IMR-90 (cell line): ENCODE results near the gene GPATCH2L.

Experiments used
- MAZ ChIP-seq: IDR thresholded peaks from 2 replicates; pipeline ENCODE4 v1.6.1; 2012; ENCODE audit warnings: low read depth, mild to moderate bottlenecking, low read length, improper control_type of control experiment, moderate library complexity, borderline replicate concordance
- POLR2A ChIP-seq: IDR thresholded peaks from 2 replicates; pipeline ENCODE4 v1.6.1; 2012; ENCODE audit warnings: mild to moderate bottlenecking, low read depth, low read length
- RAD21 ChIP-seq: IDR thresholded peaks from 2 replicates; pipeline ENCODE4 v1.6.1; 2012; ENCODE audit warnings: low read length, improper control_type of control experiment
- TF ChIP-seq, protein P1 (sequence below): conservative IDR thresholded peaks from 2 replicates; pipeline ENCODE4 v1.5.1; 2012; ENCODE audit warnings: mild to moderate bottlenecking, low read depth, low read length, improper control_type of control experiment

DNA sequence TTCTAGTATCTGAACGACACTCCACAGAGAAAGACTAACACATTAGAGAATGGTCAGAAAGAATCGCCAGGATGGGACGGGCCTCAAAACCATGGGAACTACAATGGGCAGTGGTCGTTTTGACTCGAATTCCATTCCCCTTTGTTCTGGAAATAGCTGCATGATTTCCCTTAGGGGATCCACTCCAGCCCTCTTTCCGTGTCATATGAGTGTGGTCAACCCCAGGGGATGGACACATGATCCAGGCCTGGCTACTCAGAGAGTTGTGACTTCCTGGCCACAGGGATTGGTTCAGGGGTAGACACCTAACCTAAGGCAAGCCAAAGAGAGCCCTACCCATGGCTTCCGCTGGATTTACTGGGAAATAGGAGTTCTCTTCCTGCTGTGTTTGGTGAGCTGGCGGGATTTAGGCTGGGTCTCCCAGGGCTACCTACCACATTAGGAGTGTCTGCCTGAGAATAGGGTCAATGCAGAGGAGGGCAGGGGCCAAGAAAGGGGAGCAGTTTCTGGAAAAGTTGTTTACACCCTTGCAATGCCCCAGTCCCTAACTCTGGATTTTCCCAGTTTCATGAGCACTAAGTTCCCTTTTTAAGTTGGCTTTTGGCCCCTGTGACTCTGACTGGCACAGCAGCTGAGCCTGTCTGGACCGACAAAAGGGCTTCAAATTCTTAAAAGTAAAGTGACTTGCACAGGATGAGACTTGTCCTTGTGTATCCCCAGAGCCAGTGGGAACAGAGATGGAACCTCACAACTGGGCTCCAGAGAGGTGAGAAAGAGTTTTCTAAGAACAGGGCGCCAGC is 28.1 kb upstream of the GPATCH2L start:
- TF ChIP-seq, protein P1, sequence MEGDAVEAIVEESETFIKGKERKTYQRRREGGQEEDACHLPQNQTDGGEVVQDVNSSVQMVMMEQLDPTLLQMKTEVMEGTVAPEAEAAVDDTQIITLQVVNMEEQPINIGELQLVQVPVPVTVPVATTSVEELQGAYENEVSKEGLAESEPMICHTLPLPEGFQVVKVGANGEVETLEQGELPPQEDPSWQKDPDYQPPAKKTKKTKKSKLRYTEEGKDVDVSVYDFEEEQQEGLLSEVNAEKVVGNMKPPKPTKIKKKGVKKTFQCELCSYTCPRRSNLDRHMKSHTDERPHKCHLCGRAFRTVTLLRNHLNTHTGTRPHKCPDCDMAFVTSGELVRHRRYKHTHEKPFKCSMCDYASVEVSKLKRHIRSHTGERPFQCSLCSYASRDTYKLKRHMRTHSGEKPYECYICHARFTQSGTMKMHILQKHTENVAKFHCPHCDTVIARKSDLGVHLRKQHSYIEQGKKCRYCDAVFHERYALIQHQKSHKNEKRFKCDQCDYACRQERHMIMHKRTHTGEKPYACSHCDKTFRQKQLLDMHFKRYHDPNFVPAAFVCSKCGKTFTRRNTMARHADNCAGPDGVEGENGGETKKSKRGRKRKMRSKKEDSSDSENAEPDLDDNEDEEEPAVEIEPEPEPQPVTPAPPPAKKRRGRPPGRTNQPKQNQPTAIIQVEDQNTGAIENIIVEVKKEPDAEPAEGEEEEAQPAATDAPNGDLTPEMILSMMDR, result no peak
- TF ChIP-seq POLR2A (no peak), RAD21 (no peak), MAZ (no peak)
